Hepatocyte (in vitro differentiated cells): ENCODE measurements around the gene CCT5. TPM values are rescaled to one million over a fixed set of nuclear protein-coding genes. Genes with fewer than 3 reads are reported as not detected.

ENCODE experiments used
- DNase-seq: peaks from one replicate; pipeline ENCODE4 v3.0.0-alpha.2; 2016; ENCODE audit warnings: low spot score
- H2AFZ ChIP-seq: fragments of 200-600 bp; sonication (generic); 2 replicates; pipeline ENCODE4 v1.6.0; 2016; ENCODE audit warnings: antibody characterized with exemption, mild to moderate bottlenecking
- H3K27ac ChIP-seq: fragments of 200-600 bp; sonication (generic); 2 replicates; pipeline ENCODE4 v1.5.1; 2016; ENCODE audit warnings: mild to moderate bottlenecking
- H3K27me3 ChIP-seq: fragments of 200-600 bp; sonication (generic); 2 replicates; pipeline ENCODE4 v1.6.1; 2016
- H3K36me3 ChIP-seq: fragments of 200-600 bp; sonication (generic); replicated peaks from 2 replicates; pipeline ENCODE4 v1.5.1; 2016; ENCODE audit warnings: low read depth; ENCODE audit not compliant: insufficient read depth
- H3K4me1 ChIP-seq: fragments of 200-600 bp; sonication (generic); 2 replicates; pipeline ENCODE4 v1.5.1; 2016; ENCODE audit warnings: mild to moderate bottlenecking, moderate library complexity; ENCODE audit not compliant: insufficient read depth
- H3K4me2 ChIP-seq: fragments of 200-600 bp; sonication (generic); 2 replicates; pipeline ENCODE4 v1.6.0; 2016
- H3K4me3 ChIP-seq: fragments of 200-600 bp; sonication (generic); 2 replicates; pipeline ENCODE4 v1.5.1; 2016; ENCODE audit warnings: mild to moderate bottlenecking
- H3K79me2 ChIP-seq: fragments of 200-600 bp; sonication (generic); 2 replicates; pipeline ENCODE4 v1.6.0; 2017; ENCODE audit warnings: mild to moderate bottlenecking
- H3K9me2 ChIP-seq: fragments of 200-600 bp; sonication (generic); replicated peaks from 2 replicates; pipeline ENCODE4 v1.6.0; 2017; ENCODE audit warnings: mild to moderate bottlenecking; ENCODE audit not compliant: insufficient read depth
- H3K9me3 ChIP-seq: fragments of 200-600 bp; sonication (generic); 2 replicates; pipeline ENCODE4 v1.5.1; 2016; ENCODE audit warnings: low read depth, mild to moderate bottlenecking
- H4K20me1 ChIP-seq: fragments of 200-600 bp; sonication (generic); 2 replicates; pipeline ENCODE4 v1.6.0; 2016; ENCODE audit warnings: mild to moderate bottlenecking; ENCODE audit not compliant: insufficient read depth, poor library complexity, severe bottlenecking
- EZH2 ChIP-seq: fragments of 200-600 bp; sonication (generic); IDR thresholded peaks from 2 replicates; pipeline ENCODE4 v1.6.1; 2016; ENCODE audit warnings: antibody characterized with exemption, mild to moderate bottlenecking, borderline replicate concordance
- EZH2phosphoT487 ChIP-seq: fragments of 200-600 bp; sonication (generic); IDR thresholded peaks from one replicate; pipeline ENCODE4 v1.6.1; 2018; ENCODE audit warnings: antibody characterized with exemption, mild to moderate bottlenecking, low read depth, moderate library complexity; ENCODE audit not compliant: unreplicated experiment, severe bottlenecking
- WGBS: methylation state at CpG from one replicate; pipeline ENCODE4 v1.1.6; 2016; ENCODE audit warnings: low lambda C conversion rate; ENCODE audit errors: missing lambda C conversion rate; 5-methylcytosine and 5-hydroxymethylcytosine counted together
- polyA plus RNA-seq: library from polyadenylated mRNA; unstranded; fragments of >200 nt; fragmentation: Nextera tagmentation; extraction: Ambion mirVana; gene quantifications from 2 replicates; pipeline ENCODE4 v1.2.1, GENCODE V29; 2016
- total RNA-seq: library from RNA; depleted of rRNA; stranded (reverse); fragments of >200 nt; gene quantifications from 2 replicates; pipeline ENCODE4 v1.2.3, GENCODE V29; 2014
- TF ChIP-seq, protein P1 (sequence below): fragments of 200-600 bp; sonication (generic); IDR thresholded peaks from 2 replicates; pipeline ENCODE4 v1.5.1; 2016; ENCODE audit warnings: antibody characterized with exemption, mild to moderate bottlenecking; ENCODE audit not compliant: poor library complexity

CCT5 gene
- total and polyA plus RNA-seq, 2 experiments from 2014 or later: 203 to 282 TPM

DNA sequence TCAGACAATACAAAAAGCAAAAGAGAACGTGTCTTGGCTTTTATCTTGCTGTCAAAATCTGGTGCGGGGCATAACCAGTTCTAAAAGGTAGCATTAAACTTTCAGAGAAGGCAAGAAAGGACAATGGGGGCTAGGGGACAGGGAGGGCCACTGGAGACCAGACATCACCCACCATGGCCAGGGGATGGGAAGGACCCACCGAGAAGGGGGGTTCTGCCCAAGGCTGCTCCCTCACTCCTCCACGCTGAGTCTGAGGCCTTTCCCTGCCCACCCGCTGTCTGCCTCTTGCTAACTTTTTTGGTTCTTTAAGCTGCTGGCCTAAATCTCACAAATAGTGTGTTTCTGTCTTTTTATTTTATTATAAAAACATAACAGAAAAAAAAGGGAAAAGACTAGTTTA lies 34.0 kb upstream of the CCT5 start:
- H3K9me3 ChIP-seq: no peaks in the 10 kb centered on the region
- TF ChIP-seq, protein P1, sequence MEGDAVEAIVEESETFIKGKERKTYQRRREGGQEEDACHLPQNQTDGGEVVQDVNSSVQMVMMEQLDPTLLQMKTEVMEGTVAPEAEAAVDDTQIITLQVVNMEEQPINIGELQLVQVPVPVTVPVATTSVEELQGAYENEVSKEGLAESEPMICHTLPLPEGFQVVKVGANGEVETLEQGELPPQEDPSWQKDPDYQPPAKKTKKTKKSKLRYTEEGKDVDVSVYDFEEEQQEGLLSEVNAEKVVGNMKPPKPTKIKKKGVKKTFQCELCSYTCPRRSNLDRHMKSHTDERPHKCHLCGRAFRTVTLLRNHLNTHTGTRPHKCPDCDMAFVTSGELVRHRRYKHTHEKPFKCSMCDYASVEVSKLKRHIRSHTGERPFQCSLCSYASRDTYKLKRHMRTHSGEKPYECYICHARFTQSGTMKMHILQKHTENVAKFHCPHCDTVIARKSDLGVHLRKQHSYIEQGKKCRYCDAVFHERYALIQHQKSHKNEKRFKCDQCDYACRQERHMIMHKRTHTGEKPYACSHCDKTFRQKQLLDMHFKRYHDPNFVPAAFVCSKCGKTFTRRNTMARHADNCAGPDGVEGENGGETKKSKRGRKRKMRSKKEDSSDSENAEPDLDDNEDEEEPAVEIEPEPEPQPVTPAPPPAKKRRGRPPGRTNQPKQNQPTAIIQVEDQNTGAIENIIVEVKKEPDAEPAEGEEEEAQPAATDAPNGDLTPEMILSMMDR: no peak
- TF ChIP-seq EZH2 (no peak), EZH2phosphoT487 (no peak)
- no peak overlapping the region for H3K4me2 ChIP-seq
- no peak overlapping the region for H3K4me3 ChIP-seq
- WGBS: 94% methylated on average over 5 of the region's 5 CpGs
- no peaks in the 10 kb centered on the region for H3K36me3 ChIP-seq
- H3K9me2 ChIP-seq: no peaks in the 10 kb centered on the region
- H3K27me3 ChIP-seq: no peaks in the 10 kb centered on the region
- no peak overlapping the region for H2AFZ ChIP-seq
- no peaks in the 10 kb centered on the region for H3K4me1 ChIP-seq
- no peaks in the 10 kb centered on the region for H3K79me2 ChIP-seq
- no peak overlapping the region for H3K27ac ChIP-seq
- DNase-seq: no peak
- H4K20me1 ChIP-seq: no peaks in the 10 kb centered on the region

DNA sequence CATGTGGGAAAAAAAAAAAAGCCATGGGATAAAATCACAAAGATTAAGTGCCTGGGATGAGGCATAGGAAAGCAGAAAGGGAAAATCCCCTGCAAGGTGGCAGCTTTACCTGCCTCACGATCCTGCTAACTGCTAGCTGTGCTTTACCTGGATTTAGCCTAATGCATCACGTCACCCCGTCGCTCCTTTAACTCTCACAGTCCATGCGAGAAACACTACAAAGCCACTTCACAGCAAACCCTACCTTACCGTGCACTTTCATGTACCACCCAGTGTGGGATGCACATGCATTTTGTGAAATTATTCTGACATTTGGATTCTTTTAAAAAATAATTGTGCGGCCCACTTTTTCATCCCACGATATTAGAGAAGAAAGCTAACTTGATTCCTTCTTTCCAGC lies 31.4 kb upstream of the CCT5 start:
- DNase-seq: no peak
- WGBS: 92% methylated on average over 8 of the region's 8 CpGs
- Histone ChIP-seq H3K9me2 (no peaks in the 10 kb centered on the region), H3K4me1 (no peaks in the 10 kb centered on the region), H4K20me1 (no peaks in the 10 kb centered on the region), H3K27ac (no peak overlapping the region), H3K27me3 (no peaks in the 10 kb centered on the region), H3K79me2 (no peaks in the 10 kb centered on the region), H3K4me3 (no peak overlapping the region), H2AFZ (no peak overlapping the region), H3K36me3 (no peaks in the 10 kb centered on the region), H3K9me3 (no peaks in the 10 kb centered on the region), H3K4me2 (no peak overlapping the region)
- no peak for TF ChIP-seq EZH2phosphoT487
- TF ChIP-seq EZH2: no peak
- TF ChIP-seq, protein P1: no peak

DNA sequence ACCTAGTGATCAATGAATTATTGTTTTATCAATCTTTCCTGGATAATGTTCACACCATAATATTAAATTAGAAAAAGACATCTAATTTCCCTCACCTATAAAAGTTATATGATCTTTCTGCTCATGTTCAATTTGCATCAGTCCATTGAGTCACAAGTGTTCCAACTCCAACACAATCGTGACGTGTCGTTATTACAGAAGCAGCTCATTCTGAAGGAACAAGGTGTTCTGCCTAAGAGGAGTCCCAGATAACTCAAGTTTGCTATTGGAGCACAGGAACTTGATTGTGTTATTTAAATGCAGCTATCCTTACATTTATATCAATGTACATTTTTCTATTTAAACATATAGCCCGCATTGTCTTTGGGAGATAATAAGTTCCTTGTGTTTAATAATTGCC lies 31.0 kb upstream of the CCT5 start:
- H3K4me1 ChIP-seq: no peaks in the 10 kb centered on the region
- H2AFZ ChIP-seq: no peak overlapping the region
- H3K36me3 ChIP-seq: no peaks in the 10 kb centered on the region
- H3K4me2 ChIP-seq: no peak overlapping the region
- no peak overlapping the region for H3K27ac ChIP-seq
- H3K4me3 ChIP-seq: no peak overlapping the region
- 95% methylated on average over 4 of the region's 4 CpGs for WGBS
- no peaks in the 10 kb centered on the region for H3K27me3 ChIP-seq
- H3K9me3 ChIP-seq: no peaks in the 10 kb centered on the region
- H3K79me2 ChIP-seq: no peaks in the 10 kb centered on the region
- no peak for TF ChIP-seq EZH2
- no peak for TF ChIP-seq EZH2phosphoT487
- no peaks in the 10 kb centered on the region for H3K9me2 ChIP-seq
- no peaks in the 10 kb centered on the region for H4K20me1 ChIP-seq
- no peak for DNase-seq

DNA sequence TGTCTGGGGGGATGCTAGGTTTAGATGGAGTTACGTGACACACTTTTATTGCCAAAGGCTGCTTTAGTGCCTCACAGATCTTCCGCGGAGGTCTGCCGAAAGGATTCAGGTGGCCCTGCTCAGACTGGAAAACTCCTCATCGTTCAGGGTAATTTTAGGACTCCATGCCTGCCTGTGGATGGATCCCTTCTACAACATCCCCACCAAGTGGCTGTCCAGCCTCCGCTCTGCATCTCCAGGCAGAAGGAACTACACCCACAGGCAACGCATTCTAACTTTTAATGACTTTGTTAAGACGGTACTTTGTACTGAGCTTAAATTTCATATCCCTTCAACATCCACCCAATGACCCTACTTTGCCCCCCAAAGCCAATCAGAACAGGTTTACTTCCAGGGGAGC lies 29.8 kb upstream of the CCT5 start:
- H3K27me3 ChIP-seq: no peaks in the 10 kb centered on the region
- no peak for DNase-seq
- H4K20me1 ChIP-seq: no peaks in the 10 kb centered on the region
- no peak for TF ChIP-seq EZH2
- TF ChIP-seq, protein P1: peak; percentile 34
- no peak overlapping the region for H3K4me2 ChIP-seq
- H3K4me3 ChIP-seq: no peak overlapping the region
- no peaks in the 10 kb centered on the region for H3K9me2 ChIP-seq
- no peaks in the 10 kb centered on the region for H3K4me1 ChIP-seq
- no peaks in the 10 kb centered on the region for H3K79me2 ChIP-seq
- 72% methylated on average over 8 of the region's 8 CpGs for WGBS
- no peak overlapping the region for H2AFZ ChIP-seq
- no peaks in the 10 kb centered on the region for H3K9me3 ChIP-seq
- no peak overlapping the region for H3K27ac ChIP-seq
- H3K36me3 ChIP-seq: no peaks in the 10 kb centered on the region
